GM23338 (cell line): ENCODE results near the gene C14orf119. TPM values are rescaled to one million over a fixed set of nuclear protein-coding genes. Genes with fewer than 3 reads are reported as not detected.

Experiments used
- CTCF ChIP-seq, 2 experiments: fragments of 200-600 bp in 1 of 2; sonication (generic) in 1 of 2; conservative IDR thresholded peaks; 2 replicates each; pipeline versions ENCODE4 v1.5.1 to v1.6.1; 2016 to 2017; ENCODE audit warnings: antibody characterized with exemption in 2 of 2, low read depth in 2 of 2, mild to moderate bottlenecking in 2 of 2, moderate library complexity in 1 of 2
- EZH2 ChIP-seq: fragments of 200-600 bp; sonication (generic); IDR thresholded peaks from one replicate; pipeline ENCODE4 v1.8.0; 2017; ENCODE audit warnings: antibody characterized with exemption, mild to moderate bottlenecking, low read depth; ENCODE audit not compliant: unreplicated experiment
- REST ChIP-seq: IDR thresholded peaks from one replicate; pipeline ENCODE4 v1.6.1; 2018; ENCODE audit warnings: antibody characterized with exemption; ENCODE audit not compliant: unreplicated experiment
- ZNF462 ChIP-seq: fragments of 250-450 bp; sonication (Bioruptor Pico); IDR thresholded peaks from 2 replicates; pipeline ENCODE4 v1.5.0; 2020; ENCODE audit warnings: mild to moderate bottlenecking, moderate library complexity
- polyA plus RNA-seq: library from polyadenylated mRNA; unstranded; fragments of >200 nt; fragmentation: Nextera tagmentation; extraction: Ambion mirVana; gene quantifications from 2 replicates; pipeline ENCODE4 v1.2.1, GENCODE V29; 2016
- total RNA-seq: library from RNA; depleted of rRNA; stranded (reverse); fragments of >200 nt; shearing (Covaris generic); gene quantifications from 2 replicates; pipeline ENCODE4 v1.2.3, GENCODE V29; 2014

Gene C14orf119
- total and polyA plus RNA-seq, 2 experiments from 2014 or later, result 49.4 to 118 TPM

GRCh38 chr14:23091294-23092225, 3.7 kb upstream of the C14orf119 start (continued):
- no peak for TF ChIP-seq ZNF462 (CRISPR knock-in tag)
- TF ChIP-seq EZH2, result no peak
- TF ChIP-seq CTCF (conservative IDR thresholded peaks at IDR 0.05; ENCODE audit: low read depth in 2 of 2), result no peak
- TF ChIP-seq REST, result no peak
